Tibial nerve (tissue), 4 donors: Measurements from ENCODE around the gene RFX4. TPM values are rescaled to one million over a fixed set of nuclear protein-coding genes. Genes with fewer than 3 reads are reported as not detected.

Experiments
- DNase-seq, 2 donors: peaks; one replicate each; pipeline ENCODE4 v3.0.0-alpha.2; 2019; ENCODE audit warnings: low spot score in 2 of 2
- H3K27ac ChIP-seq, 4 donors: fragments of 200-600 bp; sonication (generic) in 3 of 4; one replicate each; pipeline ENCODE4 v1.5.1; 2017 to 2019; ENCODE audit warnings: mild to moderate bottlenecking in 1 of 4
- H3K27me3 ChIP-seq, 2 donors: fragments of 200-600 bp; sonication (generic) in 1 of 2; one replicate each; pipeline versions ENCODE4 v1.5.1 to v1.6.0; 2017 to 2019
- H3K36me3 ChIP-seq, 3 donors: fragments of 200-600 bp; sonication (generic); one replicate each; pipeline ENCODE4 v1.5.1; 2018 to 2019
- H3K4me1 ChIP-seq, 4 donors: fragments of 200-600 bp; sonication (generic) in 3 of 4; one replicate each; pipeline ENCODE4 v1.5.1; 2017 to 2019
- H3K4me3 ChIP-seq, 4 donors: fragments of 200-600 bp; sonication (generic) in 3 of 4; one replicate each; pipeline ENCODE4 v1.5.1; 2017 to 2019; ENCODE audit warnings: mild to moderate bottlenecking in 1 of 4, moderate library complexity in 1 of 4
- H3K9me3 ChIP-seq, 4 donors: fragments of 200-600 bp; sonication (generic) in 3 of 4; one replicate each; pipeline ENCODE4 v1.5.1; 2017 to 2019
- EP300 ChIP-seq, 2 donors: sonication (generic); formaldehyde crosslinking; IDR thresholded peaks; one replicate each; pipeline ENCODE4 v1.6.1; 2017; ENCODE audit warnings: antibody characterized with exemption in 2 of 2, mild to moderate bottlenecking in 1 of 2
- POLR2A ChIP-seq, 2 donors: fragments of 450-650 bp; IDR thresholded peaks; one replicate each; pipeline ENCODE4 v1.6.1; 2017; ENCODE audit warnings: antibody characterized with exemption in 2 of 2, mild to moderate bottlenecking in 2 of 2, moderate library complexity in 2 of 2
- WGBS, 2 donors: methylation state at CpG; one replicate each; pipeline ENCODE4 v1.1.5; 2018; 5-methylcytosine and 5-hydroxymethylcytosine counted together
- total RNA-seq, 4 donors: library from RNA; depleted of rRNA; stranded (reverse); fragments of >200 nt; gene quantifications; one replicate each; pipeline ENCODE4 v1.1.0, GENCODE V29; 2016
- TF ChIP-seq, protein P1 (sequence below), 5 experiments: fragments of 200-600 bp in 3 of 5; fragments of 450-650 bp in 2 of 5; sonication (generic) in 3 of 5; IDR thresholded peaks; one replicate each; pipeline ENCODE4 v1.5.1; 2016 to 2019; ENCODE audit warnings: antibody characterized with exemption in 5 of 5, mild to moderate bottlenecking in 3 of 5, moderate library complexity in 2 of 5

RFX4 gene
- total RNA-seq, 4 donors from 2014 or later, result not detected

DNA sequence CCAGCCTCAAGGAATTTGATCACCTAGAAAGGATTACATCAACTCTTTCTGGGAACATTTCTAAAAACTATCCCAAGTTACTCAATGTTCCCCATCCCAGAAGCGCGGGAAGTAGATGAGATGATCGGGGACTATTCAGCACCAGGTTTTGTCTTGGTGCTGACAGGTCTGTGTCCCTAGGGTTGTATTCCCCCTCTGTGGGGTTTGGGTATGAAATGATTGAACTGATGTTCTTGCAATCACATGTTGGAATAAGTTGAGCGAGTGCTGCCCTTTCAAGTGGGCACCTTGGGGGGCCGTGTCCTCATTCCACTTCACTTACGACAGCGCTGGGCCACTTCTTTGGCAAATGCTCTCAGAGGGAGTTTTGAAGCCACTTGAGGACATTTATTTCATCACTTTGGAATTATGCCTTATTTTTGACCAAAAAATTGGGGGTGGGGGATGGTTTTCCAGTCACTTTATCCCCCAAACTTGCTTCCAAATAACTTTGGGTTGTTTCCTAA is 69.8 kb downstream of the RFX4 start:
- H3K9me3 ChIP-seq, result no peaks in the 10 kb centered on the region
- no peak for TF ChIP-seq EP300 (IDR thresholded peaks at IDR 0.05)
- TF ChIP-seq POLR2A (IDR thresholded peaks at IDR 0.05), result no peak
- TF ChIP-seq, protein P1, sequence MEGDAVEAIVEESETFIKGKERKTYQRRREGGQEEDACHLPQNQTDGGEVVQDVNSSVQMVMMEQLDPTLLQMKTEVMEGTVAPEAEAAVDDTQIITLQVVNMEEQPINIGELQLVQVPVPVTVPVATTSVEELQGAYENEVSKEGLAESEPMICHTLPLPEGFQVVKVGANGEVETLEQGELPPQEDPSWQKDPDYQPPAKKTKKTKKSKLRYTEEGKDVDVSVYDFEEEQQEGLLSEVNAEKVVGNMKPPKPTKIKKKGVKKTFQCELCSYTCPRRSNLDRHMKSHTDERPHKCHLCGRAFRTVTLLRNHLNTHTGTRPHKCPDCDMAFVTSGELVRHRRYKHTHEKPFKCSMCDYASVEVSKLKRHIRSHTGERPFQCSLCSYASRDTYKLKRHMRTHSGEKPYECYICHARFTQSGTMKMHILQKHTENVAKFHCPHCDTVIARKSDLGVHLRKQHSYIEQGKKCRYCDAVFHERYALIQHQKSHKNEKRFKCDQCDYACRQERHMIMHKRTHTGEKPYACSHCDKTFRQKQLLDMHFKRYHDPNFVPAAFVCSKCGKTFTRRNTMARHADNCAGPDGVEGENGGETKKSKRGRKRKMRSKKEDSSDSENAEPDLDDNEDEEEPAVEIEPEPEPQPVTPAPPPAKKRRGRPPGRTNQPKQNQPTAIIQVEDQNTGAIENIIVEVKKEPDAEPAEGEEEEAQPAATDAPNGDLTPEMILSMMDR (IDR thresholded peaks at IDR 0.05), result no peak
- no peak overlapping the region for H3K27ac ChIP-seq
- H3K27me3 ChIP-seq, result no peaks in the 10 kb centered on the region
- no peaks in the 10 kb centered on the region for H3K36me3 ChIP-seq
- H3K4me3 ChIP-seq, result no peak overlapping the region
- no peak for DNase-seq
- no peaks in the 10 kb centered on the region for H3K4me1 ChIP-seq
- 92 to 95% methylated on average over 7 of the region's 7 CpGs for WGBS, 2 donors

DNA sequence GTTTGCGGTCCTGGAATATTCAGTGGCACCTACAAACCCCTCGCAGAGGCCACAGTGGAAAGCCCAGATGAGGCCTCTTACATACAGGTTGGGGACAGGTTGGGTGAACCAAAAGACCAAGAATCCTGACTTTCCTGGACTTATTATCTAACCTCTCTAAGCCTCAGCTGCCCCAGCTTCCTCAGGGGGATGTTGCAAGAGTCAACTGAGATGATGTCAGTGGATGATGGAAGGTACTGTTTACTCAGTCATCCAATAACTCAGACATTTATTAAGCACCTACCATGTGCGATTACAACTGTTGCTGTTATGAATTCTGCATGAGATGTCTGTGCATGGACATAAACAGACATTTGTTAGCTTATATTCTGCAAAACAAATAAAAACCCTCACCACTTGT is 72.8 kb downstream of the RFX4 start:
- no peaks in the 10 kb centered on the region for H3K27me3 ChIP-seq
- TF ChIP-seq, protein P1 (IDR thresholded peaks at IDR 0.05), result no peak
- TF ChIP-seq POLR2A (IDR thresholded peaks at IDR 0.05), result no peak
- no peak for DNase-seq
- 92 to 98% methylated on average over 3 of the region's 3 CpGs for WGBS, 2 donors
- H3K36me3 ChIP-seq, result no peaks in the 10 kb centered on the region
- no peaks in the 10 kb centered on the region for H3K4me1 ChIP-seq
- H3K27ac ChIP-seq, result no peak overlapping the region
- H3K4me3 ChIP-seq, result no peak overlapping the region
- peaks cover 0 to 5% (median 2%) of the 10 kb centered on the region in 4 donors for H3K9me3 ChIP-seq

DNA sequence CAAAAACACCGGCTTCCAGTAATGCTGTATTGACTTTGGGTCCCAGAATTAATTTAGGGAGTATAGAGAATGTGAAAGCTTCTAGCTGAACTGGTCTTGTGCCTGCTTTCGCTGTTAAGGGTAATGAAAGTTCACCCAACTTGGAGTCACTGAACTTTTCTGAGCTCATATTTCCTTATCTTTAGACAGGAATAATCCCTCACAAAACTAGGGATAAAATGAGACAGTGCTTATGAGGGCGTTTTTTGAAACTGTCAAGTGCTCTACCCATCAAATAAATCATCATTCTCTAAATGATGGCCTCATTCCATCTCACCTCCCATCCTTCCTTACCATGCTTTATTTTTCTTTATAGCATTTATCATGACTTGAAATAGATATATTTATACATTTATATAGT is 74.7 kb downstream of the RFX4 start:
- TF ChIP-seq EP300 (IDR thresholded peaks at IDR 0.05) (no peak), POLR2A (IDR thresholded peaks at IDR 0.05) (no peak)
- TF ChIP-seq, protein P1 (IDR thresholded peaks at IDR 0.05), result no peak
- Histone ChIP-seq H3K4me3 (no peak overlapping the region), H3K36me3 (no peaks in the 10 kb centered on the region), H3K9me3 (peaks cover 0 to 21% (median 9%) of the 10 kb centered on the region in 4 donors), H3K4me1 (no peaks in the 10 kb centered on the region), H3K27ac (no peak overlapping the region), H3K27me3 (no peaks in the 10 kb centered on the region)
- WGBS, 2 donors, result 71 to 80% methylated on average over 3 of the region's 3 CpGs
- DNase-seq, result no peak

DNA sequence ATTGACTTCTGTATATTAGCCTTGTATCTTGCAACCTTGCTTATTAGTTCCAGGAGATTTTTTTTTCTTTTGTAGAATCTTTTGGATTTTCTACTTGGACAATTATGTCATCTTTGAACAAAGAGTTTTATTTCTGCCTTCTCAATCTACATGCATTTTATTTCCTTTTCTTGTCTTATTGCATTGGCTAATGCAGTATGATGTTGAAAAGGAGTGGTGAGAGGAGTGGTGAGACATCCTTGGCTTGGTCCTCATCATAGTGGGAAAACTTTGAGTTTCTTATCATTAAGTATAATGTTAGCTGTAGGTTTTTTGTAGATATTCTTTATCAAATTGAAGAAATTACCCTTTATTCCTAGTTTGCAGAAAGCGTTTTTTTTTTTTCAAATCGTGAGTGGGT is 80.6 kb downstream of the RFX4 start:
- Histone ChIP-seq H3K27me3 (no peaks in the 10 kb centered on the region), H3K36me3 (no peaks in the 10 kb centered on the region), H3K27ac (no peak overlapping the region), H3K4me3 (no peak overlapping the region), H3K4me1 (no peaks in the 10 kb centered on the region), H3K9me3 (peaks cover 0 to 44% (median 23%) of the 10 kb centered on the region in 4 donors)
- 84 to 90% methylated on average over 2 of the region's 2 CpGs for WGBS, 2 donors
- no peak for DNase-seq
- no peak for TF ChIP-seq POLR2A (IDR thresholded peaks at IDR 0.05)
- TF ChIP-seq, protein P1 (IDR thresholded peaks at IDR 0.05), result no peak
- TF ChIP-seq EP300 (IDR thresholded peaks at IDR 0.05), result no peak

DNA sequence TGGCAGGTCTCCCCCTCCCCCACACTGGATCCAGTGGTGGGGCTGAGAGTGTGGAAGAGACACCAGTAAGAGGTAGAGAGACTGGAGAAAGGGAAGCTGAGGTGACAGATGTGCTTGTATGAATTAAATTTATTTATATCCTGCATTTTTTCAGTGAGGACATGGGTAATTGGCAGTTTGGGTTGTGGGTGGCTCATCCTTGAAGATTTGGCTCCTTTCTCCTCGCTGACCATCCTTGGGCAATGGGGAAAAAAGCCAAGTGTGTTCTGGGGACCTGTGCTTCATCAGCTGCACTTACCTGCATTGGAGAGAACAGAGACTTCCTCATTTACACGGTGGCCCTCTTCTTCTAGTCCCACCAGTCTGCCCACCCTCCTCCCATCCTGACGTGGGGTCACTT is 86.4 kb downstream of the RFX4 start:
- peaks cover 0 to 5% (median 0%) of the 10 kb centered on the region in 4 donors for H3K4me1 ChIP-seq
- no peak for DNase-seq
- no peak overlapping the region for H3K27ac ChIP-seq
- 63 to 81% methylated on average over 3 of the region's 3 CpGs for WGBS, 2 donors
- H3K36me3 ChIP-seq, result no peaks in the 10 kb centered on the region
- peaks cover 0 to 6% (median 2%) of the 10 kb centered on the region in 4 donors for H3K9me3 ChIP-seq
- H3K4me3 ChIP-seq, result no peak overlapping the region
- TF ChIP-seq EP300 (IDR thresholded peaks at IDR 0.05) (no peak), POLR2A (IDR thresholded peaks at IDR 0.05) (no peak)
- TF ChIP-seq, protein P1 (IDR thresholded peaks at IDR 0.05), result no peak
- no peaks in the 10 kb centered on the region for H3K27me3 ChIP-seq
